GM12878 (cell line): ENCODE data around the gene HOXB2. TPM values are rescaled to one million over a fixed set of nuclear protein-coding genes. Genes with fewer than 3 reads are reported as not detected.

Experiments used
- ATF3 ChIP-seq: IDR thresholded peaks from 2 replicates; pipeline ENCODE4 v1.6.1; 2011; ENCODE audit warnings: low read depth, mild to moderate bottlenecking, low read length, moderate library complexity, borderline replicate concordance; ENCODE audit errors: extremely low read depth
- BACH1 ChIP-seq: fragments of 450-650 bp; IDR thresholded peaks from 2 replicates; pipeline ENCODE4 v1.6.1; 2017; ENCODE audit warnings: mild to moderate bottlenecking, borderline replicate concordance
- BCL3 ChIP-seq: IDR thresholded peaks from 2 replicates; pipeline ENCODE4 v1.6.1; 2011; ENCODE audit warnings: borderline replicate concordance, low read depth, mild to moderate bottlenecking, moderate library complexity, low read length; ENCODE audit not compliant: insufficient read depth, poor library complexity, severe bottlenecking
- CHD4 ChIP-seq: fragments of 200-600 bp; sonication (generic); IDR thresholded peaks from 2 replicates; pipeline ENCODE4 v1.6.1; 2016; ENCODE audit warnings: mild to moderate bottlenecking
- E2F8 ChIP-seq: fragments of 450-650 bp; IDR thresholded peaks from 2 replicates; pipeline ENCODE4 v1.6.1; 2018; ENCODE audit warnings: mild to moderate bottlenecking, low read depth, moderate library complexity; ENCODE audit not compliant: partially characterized antibody
- EP300 ChIP-seq, 2 experiments: fragments of 150-350 bp in 1 of 2; IDR thresholded peaks; 2 replicates each; pipeline ENCODE4 v1.6.1; 2011 to 2012; ENCODE audit warnings: low read depth in 2 of 2, low read length in 2 of 2, borderline replicate concordance in 1 of 2, improper control_type of control experiment in 1 of 2, inconsistent platforms in 1 of 2; ENCODE audit not compliant: control insufficient read depth in 1 of 2
- FOXK2 ChIP-seq: fragments of 450-650 bp; IDR thresholded peaks from 2 replicates; pipeline ENCODE4 v1.6.1; 2017; ENCODE audit warnings: mild to moderate bottlenecking, moderate library complexity
- HDAC6 ChIP-seq: fragments of 200-600 bp; sonication (generic); IDR thresholded peaks from one replicate; pipeline ENCODE4 v1.8.0; 2017; ENCODE audit warnings: antibody characterized with exemption; ENCODE audit not compliant: unreplicated experiment
- HDGF ChIP-seq: fragments of 450-650 bp; IDR thresholded peaks from 2 replicates; pipeline ENCODE4 v1.6.1; 2016; ENCODE audit warnings: antibody characterized with exemption
- IKZF1 ChIP-seq: fragments of 450-650 bp; conservative IDR thresholded peaks from 2 replicates; pipeline ENCODE4 v1.6.1; 2017; ENCODE audit warnings: antibody characterized with exemption, mild to moderate bottlenecking
- NFYB ChIP-seq: IDR thresholded peaks from 2 replicates; pipeline ENCODE4 v1.6.1; 2011; ENCODE audit warnings: low read depth, mild to moderate bottlenecking, low read length, improper control_type of control experiment, moderate library complexity; ENCODE audit not compliant: insufficient read depth
- SPI1 ChIP-seq: IDR thresholded peaks from 2 replicates; pipeline ENCODE4 v1.6.1; 2011; ENCODE audit warnings: low read depth, mild to moderate bottlenecking, low read length, moderate library complexity, borderline replicate concordance; ENCODE audit not compliant: insufficient read depth
- STAT1 ChIP-seq: fragments of 450-650 bp; conservative IDR thresholded peaks from 2 replicates; pipeline ENCODE4 v1.6.1; 2014; ENCODE audit warnings: antibody characterized with exemption, mild to moderate bottlenecking
- ZNF217 ChIP-seq: fragments of 450-650 bp; IDR thresholded peaks from 2 replicates; pipeline ENCODE4 v1.6.1; 2017; ENCODE audit warnings: antibody characterized with exemption, mild to moderate bottlenecking
- ZNF592 ChIP-seq: fragments of 450-650 bp; IDR thresholded peaks from 2 replicates; pipeline ENCODE4 v1.6.1; 2017; ENCODE audit warnings: mild to moderate bottlenecking, moderate library complexity
- ZNF622 ChIP-seq: fragments of 450-650 bp; IDR thresholded peaks from 2 replicates; pipeline ENCODE4 v1.6.1; 2017; ENCODE audit warnings: mild to moderate bottlenecking, inconsistent platforms
- polyA plus RNA-seq, 11 experiments: library from polyadenylated mRNA; depleted of rRNA in 4 of 11; unstranded in 6 of 11; stranded (reverse) in 5 of 11; fragments of >200 nt; fragmentation: Nextera tagmentation in 4 of 11; fragmentation: Illumina TruSeq in 1 of 11; extraction: Ambion mirVana in 4 of 11; extraction: Trizol in 1 of 11; gene quantifications; 1 replicate in 1 of 11; 2 replicates in 10 of 11; pipeline versions ENCODE4 v1.2.1 to v1.2.3, GENCODE V29; 2011 to 2016; ENCODE audit warnings: inconsistent platforms in 2 of 11, missing spikeins in 2 of 11, low read depth in 1 of 11
- total RNA-seq, 4 experiments: library from RNA; depleted of rRNA in 3 of 4; stranded (reverse); fragments of >200 nt in 3 of 4; fragmentation: Illumina TruSeq in 1 of 4; extraction: Trizol in 1 of 4; gene quantifications; 2 replicates each; pipeline versions ENCODE4 v1.2.1 to v1.2.3, GENCODE V29; 2013 to 2021

HOXB2 gene
- total and polyA plus RNA-seq, 10 of the 15 experiments (the other 5 are each of a cell fraction or from before 2014, with no cell fraction given) = 0.16 to 8.8 (median 2.3) TPM

GRCh38 chr17:48561884-48562810 lies 17.2 kb upstream of the HOXB2 start (continued):
- TF ChIP-seq ZNF592 = peak; percentile 32; the same call in 1 of the 2 replicates
- TF ChIP-seq NFYB = no peak
- peak; percentile 23 to 42; a peak in 1 of 4 replicates for TF ChIP-seq EP300 (IDR thresholded peaks at IDR 0.05; ENCODE audit: borderline replicate concordance in 1 of 2, control insufficient read depth in 1 of 2, low read depth in 2 of 2, low read length in 2 of 2)
- TF ChIP-seq ZNF622 = no peak
- TF ChIP-seq CHD4 = no peak
- no peak for TF ChIP-seq ZNF217
- no peak for TF ChIP-seq SPI1
- TF ChIP-seq E2F8 = no peak
- no peak for TF ChIP-seq BACH1
- TF ChIP-seq BCL3 = no peak
- no peak; the same call in 1 of the 2 replicates for TF ChIP-seq HDGF
- no peak for TF ChIP-seq FOXK2
- no peak for TF ChIP-seq STAT1
- TF ChIP-seq HDAC6 = no peak
- TF ChIP-seq IKZF1 = peak; percentile 61; the same call in 1 of the 2 replicates
- TF ChIP-seq ATF3 = no peak
